KMS-11 (cell line): ENCODE measurements around the gene C3orf62.

ENCODE experiments used
- H2AFZ ChIP-seq: fragments of 200-600 bp; sonication (generic); 2 replicates; pipeline ENCODE4 v1.6.1; 2016; ENCODE audit warnings: antibody characterized with exemption, mixed run types, low read depth
- H3K27ac ChIP-seq: fragments of 200-600 bp; sonication (generic); 2 replicates; pipeline ENCODE4 v1.6.1; 2016; ENCODE audit warnings: mild to moderate bottlenecking, mixed run types
- H3K27me3 ChIP-seq: fragments of 200-600 bp; sonication (generic); 2 replicates; pipeline ENCODE4 v1.6.1; 2017; ENCODE audit warnings: mild to moderate bottlenecking, low read depth, mixed run types, moderate library complexity; ENCODE audit not compliant: insufficient read depth
- H3K36me3 ChIP-seq: fragments of 200-600 bp; sonication (generic); 2 replicates; pipeline ENCODE4 v1.6.1; 2017; ENCODE audit warnings: mild to moderate bottlenecking, mixed run types; ENCODE audit not compliant: insufficient read depth
- H3K4me1 ChIP-seq: fragments of 200-600 bp; sonication (generic); 2 replicates; pipeline ENCODE4 v1.6.1; 2016; ENCODE audit warnings: mild to moderate bottlenecking, low read depth, mixed run types; ENCODE audit not compliant: poor library complexity, severe bottlenecking
- H3K4me2 ChIP-seq: fragments of 200-600 bp; sonication (generic); 2 replicates; pipeline ENCODE4 v1.7.0; 2016; ENCODE audit warnings: mild to moderate bottlenecking, mixed run types
- H3K4me3 ChIP-seq: fragments of 200-600 bp; sonication (generic); IDR thresholded peaks from 2 replicates; pipeline ENCODE4 v1.6.1; 2017; ENCODE audit warnings: low read depth, low read length, mixed read lengths; ENCODE audit not compliant: insufficient read depth
- H3K79me2 ChIP-seq: fragments of 200-600 bp; sonication (generic); 2 replicates; pipeline ENCODE4 v1.6.1; 2016; ENCODE audit warnings: low read depth, mixed run types; ENCODE audit not compliant: insufficient read depth
- H3K9ac ChIP-seq: fragments of 200-600 bp; sonication (generic); 2 replicates; pipeline ENCODE4 v1.6.1; 2016; ENCODE audit warnings: mild to moderate bottlenecking, mixed run types
- H4K20me1 ChIP-seq: fragments of 200-600 bp; sonication (generic); 2 replicates; pipeline ENCODE4 v1.6.1; 2016; ENCODE audit warnings: mild to moderate bottlenecking, mixed run types; ENCODE audit not compliant: insufficient read depth
- TF ChIP-seq, protein P1 (sequence below): fragments of 200-600 bp; sonication (generic); conservative IDR thresholded peaks from 2 replicates; pipeline ENCODE4 v1.6.1; 2017; ENCODE audit warnings: low read depth, mild to moderate bottlenecking, antibody characterized with exemption, low read length, moderate library complexity, mixed read lengths

Gene C3orf62

DNA sequence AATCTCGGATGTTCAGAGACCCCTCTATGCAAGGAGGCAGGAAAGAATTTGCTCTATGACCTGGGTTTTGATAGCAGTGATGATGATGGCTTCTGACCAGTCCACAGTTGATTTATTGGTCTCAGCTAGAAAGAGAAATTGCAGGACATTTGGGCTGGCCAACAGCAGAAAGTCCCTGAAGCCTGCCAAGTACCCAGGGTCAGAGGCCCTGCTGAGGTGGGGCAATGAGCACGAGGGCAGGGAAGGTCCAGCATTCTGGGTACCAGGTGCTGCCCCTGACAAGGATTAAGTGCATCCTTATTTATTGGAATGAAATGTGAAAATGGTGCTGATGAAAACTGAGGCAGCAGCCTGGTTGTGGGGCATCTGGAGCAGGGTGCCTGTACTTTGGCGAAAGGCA is 19.8 kb downstream of the C3orf62 start:
- no peak overlapping the region for H3K4me2 ChIP-seq
- H3K4me1 ChIP-seq = peaks cover 20% of the 10 kb centered on the region
- no peaks in the 10 kb centered on the region for H3K36me3 ChIP-seq
- no peak overlapping the region for H3K27ac ChIP-seq
- H3K4me3 ChIP-seq = no peak overlapping the region
- no peak overlapping the region for H2AFZ ChIP-seq
- no peaks in the 10 kb centered on the region for H4K20me1 ChIP-seq
- H3K9ac ChIP-seq = no peak overlapping the region
- TF ChIP-seq, protein P1, sequence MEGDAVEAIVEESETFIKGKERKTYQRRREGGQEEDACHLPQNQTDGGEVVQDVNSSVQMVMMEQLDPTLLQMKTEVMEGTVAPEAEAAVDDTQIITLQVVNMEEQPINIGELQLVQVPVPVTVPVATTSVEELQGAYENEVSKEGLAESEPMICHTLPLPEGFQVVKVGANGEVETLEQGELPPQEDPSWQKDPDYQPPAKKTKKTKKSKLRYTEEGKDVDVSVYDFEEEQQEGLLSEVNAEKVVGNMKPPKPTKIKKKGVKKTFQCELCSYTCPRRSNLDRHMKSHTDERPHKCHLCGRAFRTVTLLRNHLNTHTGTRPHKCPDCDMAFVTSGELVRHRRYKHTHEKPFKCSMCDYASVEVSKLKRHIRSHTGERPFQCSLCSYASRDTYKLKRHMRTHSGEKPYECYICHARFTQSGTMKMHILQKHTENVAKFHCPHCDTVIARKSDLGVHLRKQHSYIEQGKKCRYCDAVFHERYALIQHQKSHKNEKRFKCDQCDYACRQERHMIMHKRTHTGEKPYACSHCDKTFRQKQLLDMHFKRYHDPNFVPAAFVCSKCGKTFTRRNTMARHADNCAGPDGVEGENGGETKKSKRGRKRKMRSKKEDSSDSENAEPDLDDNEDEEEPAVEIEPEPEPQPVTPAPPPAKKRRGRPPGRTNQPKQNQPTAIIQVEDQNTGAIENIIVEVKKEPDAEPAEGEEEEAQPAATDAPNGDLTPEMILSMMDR = no peak
- H3K27me3 ChIP-seq = no peaks in the 10 kb centered on the region
- H3K79me2 ChIP-seq = no peaks in the 10 kb centered on the region

DNA sequence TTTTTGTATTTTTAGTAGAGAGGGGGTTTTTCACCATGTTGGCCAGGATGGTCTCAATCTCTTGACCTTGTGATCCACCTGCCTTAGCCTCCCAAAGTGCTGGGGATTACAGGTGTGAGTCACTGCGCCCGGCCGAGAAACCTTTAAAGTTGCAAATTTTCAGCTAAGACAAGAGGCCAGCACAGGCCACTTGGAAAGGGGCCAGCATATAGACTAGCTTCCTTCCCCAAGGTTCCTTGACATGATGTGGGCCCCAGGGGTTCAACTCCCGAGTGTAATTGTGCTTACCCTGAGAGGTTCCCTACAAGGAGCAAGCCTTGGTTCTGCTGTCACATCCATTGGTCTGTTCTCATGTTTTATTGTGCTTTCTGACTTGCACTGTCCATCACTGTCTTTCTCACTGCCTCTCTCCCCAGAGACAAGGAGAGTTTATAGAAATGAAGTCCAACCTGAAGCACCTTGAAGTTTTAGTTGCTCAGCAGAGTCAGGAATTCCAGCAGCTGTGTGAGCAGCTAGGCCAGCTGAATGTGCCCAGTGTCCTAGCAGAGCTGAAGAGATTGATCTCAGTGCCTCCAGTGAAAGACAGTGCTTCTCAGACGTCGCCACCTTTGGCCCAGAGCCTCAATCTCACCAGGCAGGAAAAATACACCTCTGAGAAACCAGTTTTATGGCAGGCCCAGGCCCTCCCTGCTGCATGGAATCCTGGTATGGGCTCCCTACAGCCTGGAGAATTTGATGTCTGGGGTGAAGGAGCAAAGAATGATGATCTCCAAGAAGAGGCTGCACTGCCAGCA is 21.1 kb downstream of the C3orf62 start:
- Histone ChIP-seq H3K27me3 (no peaks in the 10 kb centered on the region), H3K4me2 (no peak overlapping the region; the same call in 1 of the 2 replicates), H3K4me3 (no peak overlapping the region), H3K27ac (no peak overlapping the region), H3K4me1 (peaks cover 20% of the 10 kb centered on the region), H4K20me1 (no peaks in the 10 kb centered on the region), H3K36me3 (no peaks in the 10 kb centered on the region), H2AFZ (no peak overlapping the region), H3K9ac (no peak overlapping the region), H3K79me2 (no peaks in the 10 kb centered on the region)
- TF ChIP-seq, protein P1 = no peak

DNA sequence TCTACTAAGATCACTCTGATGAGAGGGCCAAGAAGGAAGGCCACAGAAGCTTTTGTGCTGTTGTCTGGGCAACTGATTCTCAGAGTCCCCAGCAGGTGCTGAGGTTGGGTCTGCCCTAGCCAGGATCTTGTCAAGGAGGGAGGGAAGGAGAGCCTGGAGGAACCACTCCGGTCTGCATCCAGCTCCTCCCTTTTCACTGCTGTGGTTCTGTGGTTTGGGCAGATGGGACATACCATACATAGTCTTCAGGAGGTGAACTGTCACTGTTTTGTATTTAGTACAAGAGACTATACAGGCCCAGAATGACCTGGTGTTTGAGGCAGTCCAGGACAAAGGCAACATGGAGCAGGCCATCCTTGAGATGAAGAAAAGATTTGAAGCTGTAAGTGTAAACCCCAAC is 21.9 kb downstream of the C3orf62 start:
- TF ChIP-seq, protein P1 = no peak
- peak overlapping the region; percentile 7; the same call in 1 of the 2 replicates for H3K27ac ChIP-seq

DNA sequence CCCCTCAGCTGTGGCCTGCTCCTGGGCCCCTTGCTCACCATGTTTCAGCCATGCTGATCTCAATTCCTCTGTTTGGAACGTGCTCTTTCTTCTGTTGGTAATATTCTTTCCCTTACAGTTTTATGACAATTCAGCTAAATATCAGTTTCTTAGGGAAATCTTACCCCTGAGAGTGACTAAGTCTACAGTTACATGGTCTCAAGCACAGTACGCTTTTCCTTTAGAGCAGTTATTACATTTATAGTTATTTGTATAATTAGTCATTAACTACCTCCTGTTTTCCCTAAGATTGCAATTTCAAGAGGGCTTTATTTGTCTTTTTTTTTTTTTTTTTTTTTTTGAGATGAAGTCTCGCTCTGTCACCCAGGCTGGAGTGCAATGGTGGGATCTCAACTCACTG is 23.5 kb downstream of the C3orf62 start:
- Histone ChIP-seq H3K9ac (no peak overlapping the region), H3K27me3 (no peaks in the 10 kb centered on the region), H3K4me2 (no peak overlapping the region), H3K4me3 (no peak overlapping the region), H2AFZ (no peak overlapping the region), H3K27ac (no peak overlapping the region), H4K20me1 (no peaks in the 10 kb centered on the region), H3K79me2 (no peaks in the 10 kb centered on the region), H3K4me1 (peaks cover 22% of the 10 kb centered on the region), H3K36me3 (no peaks in the 10 kb centered on the region)
- TF ChIP-seq, protein P1 = no peak

More for the DNA sequence above, 21.9 kb downstream of the C3orf62 start:
- peak overlapping the region; percentile 12; the same call in 1 of the 2 replicates for H3K4me2 ChIP-seq
- no peak overlapping the region for H3K4me3 ChIP-seq
- peaks cover 20% of the 10 kb centered on the region for H3K4me1 ChIP-seq
- H3K27me3 ChIP-seq = no peaks in the 10 kb centered on the region
- H4K20me1 ChIP-seq = no peaks in the 10 kb centered on the region
- H2AFZ ChIP-seq = no peak overlapping the region
- H3K9ac ChIP-seq = no peak overlapping the region
- H3K79me2 ChIP-seq = no peaks in the 10 kb centered on the region
- H3K36me3 ChIP-seq = no peaks in the 10 kb centered on the region
